CMK (cell line): ENCODE data around the gene MAMDC4.
"Not testable (repeated sequence)": the region's sequence is repeated elsewhere in the genome, so short reads cannot be mapped to it uniquely, and the experiment has no call there.

Experiments
- DNase-seq: peaks from one replicate; pipeline ENCODE4 v3.0.0-alpha.2; 2010; ENCODE audit warnings: low read depth

MAMDC4 gene

GRCh38 chr9:136862849-136863622 is 10.9 kb downstream of the MAMDC4 start:
- DNase-seq, result no peak

- DNase-seq, result no peak
These were observed 11.6 kb downstream of the MAMDC4 start for GRCh38 chr9:136863623-136864273.

- no peak for DNase-seq
These were observed 13.1 kb downstream of the MAMDC4 start for GRCh38 chr9:136865041-136865767.

- peak; percentile 56 for DNase-seq
These were observed 13.6 kb downstream of the MAMDC4 start for GRCh38 chr9:136865768-136866103.

GRCh38 chr9:136866898-136867421 is 14.8 kb downstream of the MAMDC4 start:
- DNase-seq, result not testable (repeated sequence)

GRCh38 chr9:136867480-136867879 is 15.3 kb downstream of the MAMDC4 start:
- no peak for DNase-seq

GRCh38 chr9:136867917-136868316 is 15.8 kb downstream of the MAMDC4 start:
- no peak for DNase-seq

GRCh38 chr9:136868644-136869043 is 16.5 kb downstream of the MAMDC4 start:
- DNase-seq, result no peak

- DNase-seq, result not testable (repeated sequence)
These were observed 17.5 kb downstream of the MAMDC4 start for GRCh38 chr9:136869611-136870010.

GRCh38 chr9:136875155-136875554 is 23.0 kb downstream of the MAMDC4 start:
- DNase-seq, result no peak

GRCh38 chr9:136876476-136876875 is 24.3 kb downstream of the MAMDC4 start:
- DNase-seq, result no peak

GRCh38 chr9:136880651-136881050 is 28.5 kb downstream of the MAMDC4 start:
- no peak for DNase-seq

- DNase-seq, result no peak
These were observed 29.6 kb downstream of the MAMDC4 start for GRCh38 chr9:136881691-136882108.

GRCh38 chr9:136882109-136882946 is 30.2 kb downstream of the MAMDC4 start:
- DNase-seq, result no peak

GRCh38 chr9:136882947-136883283 is 30.8 kb downstream of the MAMDC4 start:
- not testable (repeated sequence) for DNase-seq

- DNase-seq, result not testable (repeated sequence)
These were observed 31.5 kb downstream of the MAMDC4 start for GRCh38 chr9:136883670-136884069.

GRCh38 chr9:136885950-136886578 is 33.9 kb downstream of the MAMDC4 start, which contains the start of gene TRAF2:
TSS of gene TRAF2 (plus strand) at chr9:136886516. CDS start at chr9:136898741, 12,225 bp downstream.
- DNase-seq, result peak; percentile 98

- peak; percentile 30 for DNase-seq
These were observed 34.8 kb downstream of the MAMDC4 start for GRCh38 chr9:136886610-136887597.

GRCh38 chr9:136888454-136888853 is 36.3 kb downstream of the MAMDC4 start:
- no peak for DNase-seq

GRCh38 chr9:136889858-136890257 is 37.7 kb downstream of the MAMDC4 start:
- no peak for DNase-seq
